IPS-NIHi7 (cell line): Measurements from ENCODE around the gene IQCK.
"Not testable (repeated sequence)": the region's sequence is repeated elsewhere in the genome, so short reads cannot be mapped to it uniquely, and the experiment has no call there.

Experiments used
- DNase-seq: peaks from one replicate; pipeline ENCODE4 v3.0.0; 2012; ENCODE audit warnings: mixed read lengths; ENCODE audit errors: extremely low spot score

Gene IQCK

DNA sequence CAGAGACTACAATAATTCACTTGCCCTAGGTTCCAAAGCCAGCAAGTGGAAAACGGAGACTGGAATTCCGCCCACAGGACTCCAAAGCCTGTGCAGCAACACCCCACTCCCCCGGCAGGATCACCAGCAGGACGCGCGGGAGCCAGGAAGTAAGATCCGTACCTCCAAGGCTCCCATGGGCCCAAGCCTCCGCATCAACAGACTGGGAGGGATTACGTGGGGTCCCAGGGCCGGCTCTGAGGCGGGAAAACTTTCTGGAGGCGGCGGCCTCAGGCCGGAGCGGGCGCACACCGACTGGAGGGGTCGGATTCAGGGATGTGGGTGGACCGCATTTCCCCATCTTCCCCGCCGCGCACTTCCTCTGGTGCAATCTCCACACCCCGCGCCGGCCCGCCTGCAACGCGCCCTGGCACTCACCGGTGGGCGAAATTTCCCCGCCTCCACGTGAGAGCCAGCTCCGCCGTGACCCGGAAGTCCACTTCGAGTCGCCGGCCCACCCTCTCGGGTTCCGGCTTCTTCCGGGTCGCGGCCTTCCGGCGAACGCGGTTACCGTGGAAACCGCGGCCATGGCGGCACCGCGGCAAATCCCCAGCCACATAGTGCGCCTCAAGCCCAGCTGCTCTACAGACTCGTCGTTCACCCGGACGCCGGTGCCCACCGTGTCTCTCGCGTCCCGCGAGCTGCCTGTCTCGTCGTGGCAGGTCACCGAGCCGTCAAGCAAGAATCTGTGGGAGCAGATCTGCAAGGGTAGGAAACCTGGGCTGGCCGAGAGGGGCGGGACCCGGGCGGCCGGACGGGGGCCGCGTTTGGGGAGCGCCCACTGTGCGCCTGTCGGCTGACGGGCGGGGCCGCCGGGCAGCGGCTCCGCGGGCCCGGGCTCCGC is at the start of gene IQCK, which contains the start of gene KNOP1:
TSS of gene IQCK (plus strand) at position 531 of the 883 bp plus-strand sequence. CDS start at position 567, 36 bp downstream.
TSS of gene KNOP1 (minus strand) at position 487 of the 883 bp plus-strand sequence. CDS start 3,192 bp downstream, outside the sequence.
- peak; percentile 95 for DNase-seq

DNA sequence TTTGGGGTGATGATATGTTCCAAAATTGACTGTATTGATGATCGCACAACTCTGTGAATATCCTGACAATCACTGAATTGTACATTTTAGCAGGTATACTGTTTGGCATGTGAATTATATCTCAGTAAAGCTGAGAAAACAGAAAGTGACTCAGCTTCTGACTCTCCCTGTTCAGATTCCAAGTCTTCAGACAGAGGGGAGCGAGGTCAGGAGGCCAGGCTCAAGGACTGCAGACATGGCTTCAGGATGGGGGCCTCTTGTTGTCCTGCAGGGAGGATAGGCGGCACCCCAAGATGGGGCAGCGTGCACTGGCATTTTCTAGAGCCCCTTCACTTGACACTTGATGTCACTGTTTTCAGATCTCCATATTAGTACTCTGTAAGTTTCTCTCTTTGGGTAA is 45.7 kb upstream of the IQCK start:
- DNase-seq = no peak

DNA sequence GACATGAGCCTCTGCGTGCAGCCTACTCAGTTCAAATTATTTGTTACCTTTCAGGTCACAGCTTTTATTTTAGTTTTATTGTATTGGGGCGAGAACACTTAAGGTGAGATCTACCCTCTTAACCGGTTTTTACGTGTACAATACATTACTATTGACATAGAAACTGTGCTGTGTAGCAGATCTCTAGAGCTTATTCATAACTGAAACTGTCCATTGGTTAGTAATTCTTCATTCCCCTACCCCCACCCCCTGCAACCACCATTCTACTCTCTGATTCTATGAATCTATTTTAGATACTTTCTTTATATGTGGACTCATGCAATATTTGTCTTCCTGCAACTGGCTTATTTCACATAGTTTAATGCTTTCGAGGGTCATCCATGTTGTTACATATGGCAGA is 43.6 kb upstream of the IQCK start:
- no peak for DNase-seq

DNA sequence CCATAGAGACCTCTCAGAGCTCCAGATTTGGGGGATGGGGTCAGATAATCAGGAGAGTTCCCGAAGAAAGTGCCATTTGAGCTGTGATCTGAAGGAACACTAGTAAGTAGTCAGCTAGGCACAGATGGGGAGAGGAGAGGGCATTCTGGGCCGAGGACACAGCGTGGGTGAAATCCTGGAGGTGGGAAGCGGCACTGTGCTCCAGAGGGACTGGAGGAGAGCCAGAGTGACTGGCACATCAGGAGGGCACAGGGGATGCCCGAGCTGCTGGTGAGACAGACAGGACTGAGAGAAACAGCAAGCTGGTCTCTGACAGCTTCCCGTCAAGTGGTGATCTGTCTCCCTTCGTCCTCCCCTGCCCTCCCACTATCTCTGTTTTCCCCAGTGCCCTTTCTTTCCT is 40.7 kb upstream of the IQCK start:
- DNase-seq = no peak

DNA sequence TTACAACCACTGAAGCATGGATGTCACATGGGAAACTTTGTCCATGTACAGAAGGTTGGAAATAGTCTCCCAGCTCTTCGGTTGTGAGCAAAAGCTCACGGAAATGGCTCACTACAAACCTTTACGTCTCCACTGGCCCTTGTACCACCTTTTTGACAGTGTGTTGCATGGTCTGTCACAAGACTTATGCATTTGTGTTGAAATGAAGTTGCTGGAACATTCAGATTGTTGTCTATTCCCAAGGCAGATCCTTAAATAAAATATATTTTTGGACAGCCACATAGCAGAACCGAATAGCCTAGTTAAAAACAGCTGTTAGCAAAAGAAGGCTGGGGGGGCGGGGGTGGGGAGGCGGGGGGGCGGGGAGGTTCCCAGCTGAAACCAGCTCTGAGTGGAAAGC is 39.3 kb upstream of the IQCK start:
- DNase-seq = no peak

- DNase-seq = not testable (repeated sequence)
Measured at GRCh38 chr16:19679281-19679680, 38.8 kb upstream of the IQCK start.

GRCh38 chr16:19680881-19681340 is 37.2 kb upstream of the IQCK start:
- peak; percentile 54 for DNase-seq

DNA sequence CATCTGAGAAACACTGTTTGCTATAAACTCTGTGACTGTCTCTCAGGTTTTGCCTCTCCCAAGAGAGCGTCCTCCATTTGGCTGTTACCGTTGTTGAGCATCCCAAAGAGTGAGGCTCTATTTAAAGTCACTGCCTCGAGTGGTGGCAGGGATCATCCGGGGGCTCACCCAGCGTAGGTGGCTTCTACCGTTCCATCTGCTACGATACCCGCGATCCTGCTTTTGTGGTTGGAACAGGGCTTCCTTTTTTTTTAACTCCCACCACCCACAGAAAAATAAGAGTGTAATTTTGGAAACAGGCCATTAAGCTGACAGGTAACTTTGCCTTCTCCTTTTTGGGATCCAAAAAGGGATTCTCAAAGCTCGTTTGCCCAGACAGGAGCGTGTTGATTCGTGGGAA is 36.4 kb upstream of the IQCK start:
- no peak for DNase-seq

- DNase-seq = no peak
Measured at GRCh38 chr16:19683453-19684236, 34.4 kb upstream of the IQCK start.

DNA sequence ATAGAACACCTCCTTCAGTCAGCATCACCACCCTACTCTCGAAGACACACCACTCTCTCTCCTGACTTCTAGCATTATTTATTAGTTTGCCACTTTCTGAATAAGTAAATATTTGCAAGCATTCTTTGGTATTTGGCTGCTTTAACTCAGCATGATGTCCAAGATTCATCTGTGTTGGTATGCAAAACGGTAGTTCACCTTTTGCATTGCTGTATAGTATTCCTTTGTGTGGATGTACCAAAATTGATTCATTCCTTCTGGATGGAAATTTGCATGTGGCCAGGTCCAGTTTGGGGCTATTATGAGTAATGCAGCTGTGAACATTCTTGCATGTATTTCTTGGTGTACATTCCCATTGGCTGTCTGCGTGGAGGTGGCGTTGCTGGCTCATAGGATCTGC is 32.9 kb upstream of the IQCK start:
- no peak for DNase-seq

DNA sequence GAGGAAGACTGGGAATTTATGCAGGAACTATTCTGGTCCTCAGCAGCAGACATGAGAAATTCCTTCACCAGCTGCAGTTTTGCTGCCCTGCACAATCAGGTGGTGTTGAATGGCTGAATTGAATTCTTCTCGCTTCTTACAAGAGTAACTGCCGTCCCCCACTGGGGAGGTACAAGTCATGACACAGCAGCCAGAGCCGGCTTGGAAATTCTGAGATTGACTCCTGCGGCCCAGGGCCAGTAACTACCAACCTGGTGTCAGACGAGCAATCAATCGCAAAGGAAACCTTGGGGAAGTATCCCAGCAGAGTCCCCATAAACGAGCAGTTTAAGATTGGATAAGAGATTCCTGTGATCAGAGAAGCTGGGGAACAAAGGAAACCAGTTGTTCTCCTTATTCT is 30.8 kb upstream of the IQCK start:
- DNase-seq = no peak

DNA sequence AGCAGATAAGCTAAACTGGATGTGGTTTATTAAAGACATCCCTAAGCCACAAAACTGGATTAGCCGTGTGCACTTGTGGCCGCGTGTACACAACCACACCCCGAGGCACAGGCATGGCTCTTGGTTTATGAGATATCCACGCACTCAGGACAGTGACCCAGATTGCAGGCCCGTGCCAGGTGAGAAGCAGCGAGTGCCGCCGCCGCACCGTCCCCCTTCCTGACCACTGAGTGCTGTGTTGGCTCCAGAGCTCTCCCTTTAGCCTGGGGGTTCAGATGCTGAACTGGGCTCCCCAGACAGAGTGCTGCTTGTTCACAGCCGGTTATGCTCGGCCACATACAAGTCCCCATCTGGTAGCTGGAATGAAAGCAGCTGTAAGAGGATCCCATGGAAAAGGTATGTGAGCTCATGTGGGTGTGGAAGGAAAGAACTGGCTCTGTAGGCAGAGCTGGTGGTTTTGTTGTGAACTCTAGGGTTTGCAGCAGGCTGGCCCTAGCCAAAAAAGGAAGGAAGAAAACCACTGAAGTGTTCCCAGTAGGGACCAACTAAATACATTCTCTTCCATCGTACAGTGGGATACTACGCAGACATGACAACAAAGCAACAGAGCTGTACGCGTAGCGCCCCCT is 29.6 kb upstream of the IQCK start:
- DNase-seq = no peak

GRCh38 chr16:19689342-19689741 is 28.7 kb upstream of the IQCK start:
- DNase-seq = no peak

GRCh38 chr16:19690196-19690595 is 27.9 kb upstream of the IQCK start:
- no peak for DNase-seq

DNA sequence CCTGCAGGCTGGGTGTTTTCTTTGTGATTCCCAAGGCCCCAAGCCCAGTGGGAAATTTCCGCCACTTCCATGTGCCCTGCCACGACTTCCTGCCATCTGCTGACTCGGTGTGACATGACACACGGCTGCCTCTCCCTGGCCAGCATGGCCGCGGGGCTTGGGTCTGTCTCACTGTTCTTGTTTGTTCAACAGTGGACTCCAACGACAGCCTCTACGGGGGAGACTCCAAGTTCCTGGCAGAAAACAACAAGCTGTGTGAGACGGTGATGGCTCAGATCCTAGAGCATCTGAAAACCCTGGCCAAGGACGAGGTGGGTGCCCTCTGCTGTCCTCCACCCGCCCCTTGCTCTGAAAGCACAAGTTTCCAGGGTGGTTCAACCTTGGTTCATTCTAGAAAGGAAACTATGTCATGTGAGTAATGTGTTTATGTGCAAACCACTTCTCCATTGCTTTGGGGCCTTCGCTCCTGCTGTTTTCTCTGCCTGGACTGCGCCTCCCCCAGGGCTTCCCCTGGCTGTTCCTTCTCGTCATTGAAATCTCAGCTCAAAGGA is 26.8 kb upstream of the IQCK start:
- DNase-seq = no peak

DNA sequence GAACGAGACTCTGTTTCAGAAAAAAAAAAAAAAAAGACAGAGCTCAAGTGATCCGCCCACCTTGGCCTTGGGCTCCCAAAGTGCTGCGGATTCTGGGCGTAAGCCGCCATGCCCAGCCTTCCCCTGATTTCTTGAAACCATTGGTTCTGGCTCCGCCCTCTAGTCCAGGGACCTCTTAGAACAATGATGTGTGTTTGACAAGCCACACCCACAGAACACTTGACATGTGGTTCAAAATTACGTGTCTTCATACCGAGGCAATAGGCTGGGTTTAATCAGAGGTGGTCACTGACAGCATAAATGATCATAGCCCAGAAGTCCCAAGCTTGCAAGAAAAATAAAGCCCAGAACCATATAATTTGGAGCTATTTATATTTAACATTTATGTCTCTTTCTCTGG is 23.1 kb upstream of the IQCK start:
- DNase-seq = no peak

DNA sequence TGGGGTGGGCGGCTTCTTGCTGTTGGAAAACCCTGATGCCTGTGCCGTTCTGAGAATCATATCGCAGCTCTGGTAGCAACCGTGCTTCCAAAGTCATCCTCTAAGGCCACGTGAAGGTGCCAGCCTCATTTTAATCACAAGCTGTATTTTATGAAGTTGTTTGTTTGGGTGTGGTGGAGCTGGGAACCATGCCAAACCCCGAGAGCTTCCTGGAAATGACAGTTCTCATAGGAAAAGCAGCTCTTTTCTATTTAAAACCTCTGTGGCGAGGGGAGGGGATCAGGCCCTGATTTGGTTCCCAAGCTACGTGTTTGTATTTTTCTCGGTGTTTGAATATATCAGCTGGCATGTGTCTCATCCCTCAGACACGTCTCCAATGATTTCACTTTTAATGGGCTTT is 21.7 kb upstream of the IQCK start:
- no peak for DNase-seq

- no peak for DNase-seq
Measured at GRCh38 chr16:19696961-19697360, 21.1 kb upstream of the IQCK start.

DNA sequence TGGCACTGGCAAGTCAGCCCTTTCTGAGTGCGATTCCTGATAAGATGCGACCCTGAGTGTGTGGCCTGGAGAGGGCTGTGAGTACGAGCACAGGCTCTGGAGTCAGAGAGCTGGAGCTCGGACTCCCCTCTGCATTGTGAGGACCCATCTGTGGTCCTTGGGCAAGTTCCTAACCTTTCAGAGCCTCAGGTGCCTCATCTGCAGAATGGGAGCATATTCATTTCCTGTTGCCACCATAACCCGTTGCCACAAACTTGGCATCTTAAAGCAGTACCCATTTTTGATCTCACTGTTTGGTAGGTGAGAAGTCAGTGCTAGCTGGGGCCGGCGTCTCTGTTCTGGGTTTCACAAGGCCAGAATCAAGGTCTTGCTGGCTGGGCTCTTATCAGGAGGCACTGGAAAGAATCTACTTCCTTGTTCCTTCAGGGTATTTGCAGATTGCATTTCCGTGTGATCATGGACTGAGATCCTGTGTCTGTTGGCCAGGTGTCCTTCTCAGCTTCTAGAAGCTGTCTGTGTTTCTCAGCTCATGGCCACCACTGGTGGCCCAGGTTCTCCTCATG is 20.2 kb upstream of the IQCK start:
- DNase-seq = no peak

DNA sequence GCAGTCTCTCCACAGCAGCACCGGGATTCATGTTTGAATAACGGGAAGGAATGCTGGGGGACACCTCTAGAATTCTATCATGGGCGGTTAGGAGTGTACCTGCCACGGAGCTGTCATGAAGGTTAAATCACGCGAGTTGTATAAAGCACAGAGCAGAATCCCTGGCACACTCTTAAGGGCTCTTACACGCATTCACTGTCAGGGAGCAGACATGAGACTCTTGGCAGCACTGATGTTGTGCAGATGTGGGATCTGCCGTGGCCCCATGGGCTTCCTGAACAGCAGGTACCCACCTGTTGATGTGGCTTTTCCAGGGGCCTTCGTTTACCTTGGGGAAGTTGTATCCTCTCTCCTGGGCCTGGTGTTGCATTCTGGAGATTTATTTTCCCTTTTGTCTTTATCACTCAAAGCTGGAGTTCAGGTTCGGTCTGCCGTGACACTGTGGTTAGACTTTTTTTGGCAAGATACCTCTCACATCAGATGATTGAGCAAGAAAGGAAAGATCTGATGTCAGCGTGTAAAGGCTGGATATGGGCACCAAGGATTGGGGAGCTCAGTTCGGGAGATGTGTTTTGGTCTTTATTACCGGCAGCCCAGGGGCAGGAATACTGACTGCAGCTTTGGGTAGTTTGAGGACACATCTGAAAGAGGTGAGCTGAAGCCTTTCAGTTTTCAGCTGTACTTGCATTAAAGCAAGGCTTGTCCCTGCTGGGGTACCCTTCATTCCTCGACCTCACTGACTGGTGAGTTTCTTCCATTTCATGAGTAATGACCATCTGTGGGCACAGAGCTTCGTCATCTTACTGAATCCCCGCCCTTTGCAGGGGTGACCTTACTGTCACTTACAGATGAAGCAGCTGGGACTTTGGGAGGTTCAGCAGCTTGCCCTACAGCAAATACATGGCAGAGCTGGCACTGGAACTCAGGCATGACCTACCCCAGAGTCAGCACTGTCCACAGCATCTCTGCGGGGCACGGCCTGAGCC is 19.3 kb upstream of the IQCK start:
- no peak for DNase-seq
